ENCODE data around the gene CNTNAP2. TPM values are rescaled to one million over a fixed set of nuclear protein-coding genes. Genes with fewer than 3 reads are reported as not detected.

CNTNAP2 gene
- total RNA-seq, 1 experiment from 2014 or later, result 64.5 TPM

DNA sequence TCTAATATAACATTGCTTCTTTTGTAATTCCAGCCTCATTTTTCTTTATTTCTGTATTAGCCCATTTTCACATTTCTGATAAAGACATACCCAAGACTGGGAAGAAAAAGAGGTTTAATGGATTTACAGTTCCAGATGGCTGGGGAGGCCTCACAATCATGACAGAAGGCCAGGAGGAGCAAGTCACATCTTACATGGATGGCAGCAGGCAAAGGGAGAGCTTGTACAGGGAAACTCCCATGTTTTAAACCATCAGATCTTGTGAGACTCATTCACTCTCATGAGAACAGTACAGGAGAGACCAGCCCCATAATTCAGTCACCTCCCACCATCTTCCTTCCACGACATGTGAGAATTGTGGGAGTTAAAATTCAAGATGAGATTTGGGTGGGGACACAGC is 510.3 kb downstream of the CNTNAP2 start:
- no peaks in the 10 kb centered on the region for H4K20me1 ChIP-seq (ENCODE audit: control insufficient read depth, insufficient read depth, insufficient read length)
- no peak overlapping the region for H2BK15ac ChIP-seq (ENCODE audit: low read depth, low read length)
- Mint-ChIP-seq H3K36me3 (ENCODE audit: insufficient read depth in 1 of 3, low read depth in 3 of 3) (peaks cover 0 to 5% (median 2%) of the 10 kb centered on the region in 3 experiments; a peak in 5 of 7 replicates), H3K9me3 (peaks cover 3 to 4% of the 10 kb centered on the region in 2 experiments; a peak in 2 of 5 replicates), H3K4me3 (no peak overlapping the region), H3K27ac (no peak overlapping the region), H3K27me3 (ENCODE audit: low read depth) (no peaks in the 10 kb centered on the region), H3K4me1 (no peaks in the 10 kb centered on the region)
- H2BK20ac ChIP-seq (ENCODE audit: low read depth, low read length, poor library complexity, severe bottlenecking), result no peak overlapping the region
- H4K8ac ChIP-seq (replicated peaks; ENCODE audit: insufficient read length, low read depth, low read length), result no peak overlapping the region
- H3T11ph ChIP-seq (ENCODE audit: low read length), result no peak overlapping the region
- no peak overlapping the region for H3K9ac ChIP-seq (ENCODE audit: extremely low read depth, insufficient read length, low read length)
- H4K91ac ChIP-seq (ENCODE audit: insufficient read length, low read depth, low read length), result no peak overlapping the region
- DNase-seq, result no peak
- H2AK5ac ChIP-seq (ENCODE audit: insufficient read length, low read length), result no peak overlapping the region
- H3K79me2 ChIP-seq (ENCODE audit: insufficient read depth, low read length), result no peaks in the 10 kb centered on the region
- H3K27ac ChIP-seq (ENCODE audit: insufficient read length, low read depth, low read length), result no peak overlapping the region
- H3K27me3 ChIP-seq (ENCODE audit: insufficient read depth, low read length), result no peaks in the 10 kb centered on the region
- no CpG with 5 or more reads among the region's 1 CpG for WGBS (ENCODE audit: extremely low coverage, insufficient read length, low lambda C conversion rate)
- H3K14ac ChIP-seq (ENCODE audit: insufficient read depth, low read length), result no peak overlapping the region
- H3K23me2 ChIP-seq (ENCODE audit: insufficient read length, low read depth, low read length, poor library complexity, severe bottlenecking), result no peaks in the 10 kb centered on the region
- H4K5ac ChIP-seq (ENCODE audit: insufficient read length, low read depth, low read length), result no peak overlapping the region
- TF ChIP-seq, protein P1, sequence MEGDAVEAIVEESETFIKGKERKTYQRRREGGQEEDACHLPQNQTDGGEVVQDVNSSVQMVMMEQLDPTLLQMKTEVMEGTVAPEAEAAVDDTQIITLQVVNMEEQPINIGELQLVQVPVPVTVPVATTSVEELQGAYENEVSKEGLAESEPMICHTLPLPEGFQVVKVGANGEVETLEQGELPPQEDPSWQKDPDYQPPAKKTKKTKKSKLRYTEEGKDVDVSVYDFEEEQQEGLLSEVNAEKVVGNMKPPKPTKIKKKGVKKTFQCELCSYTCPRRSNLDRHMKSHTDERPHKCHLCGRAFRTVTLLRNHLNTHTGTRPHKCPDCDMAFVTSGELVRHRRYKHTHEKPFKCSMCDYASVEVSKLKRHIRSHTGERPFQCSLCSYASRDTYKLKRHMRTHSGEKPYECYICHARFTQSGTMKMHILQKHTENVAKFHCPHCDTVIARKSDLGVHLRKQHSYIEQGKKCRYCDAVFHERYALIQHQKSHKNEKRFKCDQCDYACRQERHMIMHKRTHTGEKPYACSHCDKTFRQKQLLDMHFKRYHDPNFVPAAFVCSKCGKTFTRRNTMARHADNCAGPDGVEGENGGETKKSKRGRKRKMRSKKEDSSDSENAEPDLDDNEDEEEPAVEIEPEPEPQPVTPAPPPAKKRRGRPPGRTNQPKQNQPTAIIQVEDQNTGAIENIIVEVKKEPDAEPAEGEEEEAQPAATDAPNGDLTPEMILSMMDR (conservative IDR thresholded peaks at IDR 0.05), result no peak
- H2AFZ ChIP-seq (ENCODE audit: low read length), result no peak overlapping the region
- H3K4me1 ChIP-seq (ENCODE audit: insufficient read depth, low read length), result no peaks in the 10 kb centered on the region
- H3K56ac ChIP-seq (ENCODE audit: insufficient read length, low read depth, low read length), result no peak overlapping the region
- H3K4ac ChIP-seq (ENCODE audit: low read depth, low read length), result no peak overlapping the region
- no peak overlapping the region for H2BK12ac ChIP-seq (ENCODE audit: insufficient read length, low read depth, low read length)
- H3K18ac ChIP-seq (ENCODE audit: insufficient read length, low read depth, low read length), result no peak overlapping the region
- no peak overlapping the region for H3K23ac ChIP-seq (ENCODE audit: insufficient read length, low read depth, low read length)
- H3K9me3 ChIP-seq (ENCODE audit: control insufficient read depth, low read depth, low read length), result no peaks in the 10 kb centered on the region
- no peak overlapping the region for H2BK120ac ChIP-seq (ENCODE audit: low read depth, low read length, poor library complexity, severe bottlenecking)
- no peak overlapping the region for H3K4me2 ChIP-seq (ENCODE audit: insufficient read depth, insufficient read length, low read length)
- no peak overlapping the region for H2BK5ac ChIP-seq (ENCODE audit: insufficient read length, low read length)
- H3K79me1 ChIP-seq (ENCODE audit: insufficient read depth, low read depth, low read length, poor library complexity, severe bottlenecking), result no peaks in the 10 kb centered on the region
